AG09309 (cell line): ENCODE measurements around the gene ATG13.

Experiments used
- DNase-seq: peaks from one replicate; pipeline ENCODE4 v3.0.0-alpha.2; 2010; ENCODE audit warnings: low read depth
- H3K4me3 ChIP-seq: 2 replicates; pipeline ENCODE4 v1.5.1; 2011; ENCODE audit warnings: mild to moderate bottlenecking, low read depth, low read length, moderate library complexity; ENCODE audit not compliant: control insufficient read depth
- TF ChIP-seq, protein P1 (sequence below): IDR thresholded peaks from 2 replicates; pipeline ENCODE4 v1.5.1; 2011; ENCODE audit warnings: mild to moderate bottlenecking, low read depth, low read length, inconsistent platforms; ENCODE audit not compliant: insufficient read depth, control insufficient read depth; ENCODE audit errors: missing control alignments

Gene ATG13

DNA sequence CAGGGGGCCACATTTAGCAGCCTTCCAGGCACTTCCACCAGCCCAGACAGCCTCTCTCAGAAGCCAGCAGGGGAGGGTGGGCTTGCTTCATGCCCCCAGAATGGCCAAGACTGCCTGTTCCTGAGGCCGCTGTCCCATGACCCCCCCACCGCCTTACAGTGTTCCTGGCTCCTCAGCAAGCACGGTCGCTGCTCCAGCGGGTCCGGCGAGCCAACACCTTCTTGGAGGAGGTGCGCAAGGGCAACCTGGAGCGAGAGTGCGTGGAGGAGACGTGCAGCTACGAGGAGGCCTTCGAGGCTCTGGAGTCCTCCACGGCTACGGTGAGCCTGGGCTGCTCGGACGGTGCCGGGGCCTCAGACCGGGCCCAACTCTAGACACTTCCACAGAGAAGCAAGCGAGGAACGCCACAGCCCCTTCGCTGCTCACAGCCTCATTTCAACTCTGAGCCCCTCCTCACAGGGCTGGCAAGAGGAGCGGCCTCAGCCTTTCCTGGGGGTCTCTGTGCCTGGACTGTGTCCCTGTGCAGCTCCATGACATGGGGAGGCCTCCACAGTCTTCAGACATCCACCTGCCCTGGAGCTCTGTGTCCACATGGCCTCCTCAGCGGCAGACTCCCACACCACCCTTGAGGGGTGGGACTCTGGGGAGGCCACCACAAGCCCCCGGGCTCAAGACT is 102.3 kb downstream of the ATG13 start:
- no peak for DNase-seq
- TF ChIP-seq, protein P1, sequence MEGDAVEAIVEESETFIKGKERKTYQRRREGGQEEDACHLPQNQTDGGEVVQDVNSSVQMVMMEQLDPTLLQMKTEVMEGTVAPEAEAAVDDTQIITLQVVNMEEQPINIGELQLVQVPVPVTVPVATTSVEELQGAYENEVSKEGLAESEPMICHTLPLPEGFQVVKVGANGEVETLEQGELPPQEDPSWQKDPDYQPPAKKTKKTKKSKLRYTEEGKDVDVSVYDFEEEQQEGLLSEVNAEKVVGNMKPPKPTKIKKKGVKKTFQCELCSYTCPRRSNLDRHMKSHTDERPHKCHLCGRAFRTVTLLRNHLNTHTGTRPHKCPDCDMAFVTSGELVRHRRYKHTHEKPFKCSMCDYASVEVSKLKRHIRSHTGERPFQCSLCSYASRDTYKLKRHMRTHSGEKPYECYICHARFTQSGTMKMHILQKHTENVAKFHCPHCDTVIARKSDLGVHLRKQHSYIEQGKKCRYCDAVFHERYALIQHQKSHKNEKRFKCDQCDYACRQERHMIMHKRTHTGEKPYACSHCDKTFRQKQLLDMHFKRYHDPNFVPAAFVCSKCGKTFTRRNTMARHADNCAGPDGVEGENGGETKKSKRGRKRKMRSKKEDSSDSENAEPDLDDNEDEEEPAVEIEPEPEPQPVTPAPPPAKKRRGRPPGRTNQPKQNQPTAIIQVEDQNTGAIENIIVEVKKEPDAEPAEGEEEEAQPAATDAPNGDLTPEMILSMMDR, result no peak
- H3K4me3 ChIP-seq, result no peak overlapping the region

DNA sequence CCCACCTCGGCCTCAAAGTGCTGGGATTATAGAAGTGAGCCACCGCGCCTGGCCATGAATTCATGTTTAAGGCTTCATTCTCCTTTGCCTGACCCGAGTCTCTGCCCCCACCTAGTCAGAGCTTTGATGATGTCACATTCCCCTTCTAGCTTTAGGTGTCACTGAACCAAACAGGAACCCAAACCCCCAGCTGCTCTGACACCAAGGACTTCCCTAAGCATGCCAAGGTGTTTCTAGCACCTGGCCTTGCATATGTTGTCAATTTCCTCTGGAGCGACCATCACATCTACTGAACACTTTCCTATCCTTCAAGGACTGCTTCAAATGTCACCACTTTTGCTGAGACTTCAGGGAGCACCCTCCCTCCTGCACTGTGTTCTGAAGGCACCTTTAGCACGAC is 103.9 kb downstream of the ATG13 start:
- DNase-seq, result no peak
- H3K4me3 ChIP-seq, result no peak overlapping the region
- TF ChIP-seq, protein P1, result no peak

DNA sequence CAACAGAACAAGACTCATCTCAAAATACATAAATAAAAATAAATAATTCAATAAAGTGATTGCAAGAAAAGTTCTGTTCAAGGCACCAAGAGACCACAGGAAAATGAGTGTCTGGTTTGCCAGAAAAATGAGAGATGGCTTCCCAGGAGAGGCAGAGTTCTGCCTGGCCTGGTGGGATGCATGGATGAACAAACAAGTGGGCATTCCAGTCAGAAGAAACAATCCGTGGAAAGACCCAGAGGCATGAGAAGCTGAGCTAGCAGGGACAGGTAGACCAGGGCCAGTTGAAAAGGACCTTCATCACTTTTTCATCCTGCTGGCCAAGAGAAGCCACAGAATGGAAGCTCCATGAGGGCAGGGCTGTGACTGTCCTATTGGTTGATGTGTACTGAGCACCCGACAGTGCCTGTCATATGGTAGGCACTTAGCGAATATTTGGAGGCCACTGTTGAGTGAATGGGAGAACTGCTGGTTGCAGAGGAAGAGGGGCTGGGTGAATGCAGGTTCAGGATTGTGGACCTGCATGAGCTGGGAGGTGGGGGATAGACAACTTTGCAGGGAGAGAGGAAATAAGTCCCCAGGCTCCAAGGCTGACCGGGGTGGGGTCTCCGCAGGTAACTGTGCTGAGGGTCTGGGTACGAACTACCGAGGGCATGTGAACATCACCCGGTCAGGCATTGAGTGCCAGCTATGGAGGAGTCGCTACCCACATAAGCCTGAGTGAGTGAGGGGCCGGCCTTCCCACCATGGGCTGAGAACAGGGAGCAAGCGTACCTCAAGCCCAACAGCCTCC is 105.4 kb downstream of the ATG13 start:
- no peak for DNase-seq
- no peak overlapping the region for H3K4me3 ChIP-seq
- TF ChIP-seq, protein P1, result no peak

DNA sequence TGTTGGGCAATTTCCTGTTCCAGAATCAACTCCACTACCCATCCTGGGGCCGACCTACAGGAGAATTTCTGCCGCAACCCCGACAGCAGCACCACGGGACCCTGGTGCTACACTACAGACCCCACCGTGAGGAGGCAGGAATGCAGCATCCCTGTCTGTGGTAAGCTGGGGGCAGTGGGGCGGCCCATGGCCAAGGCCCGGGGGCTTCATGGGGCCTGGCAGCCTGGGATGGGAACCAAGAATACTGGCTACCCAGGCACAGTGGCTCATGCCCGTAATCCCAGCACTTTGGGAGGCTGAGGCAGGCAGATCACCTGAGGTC is 106.0 kb downstream of the ATG13 start:
- TF ChIP-seq, protein P1, result no peak
- no peak overlapping the region for H3K4me3 ChIP-seq
- no peak for DNase-seq

DNA sequence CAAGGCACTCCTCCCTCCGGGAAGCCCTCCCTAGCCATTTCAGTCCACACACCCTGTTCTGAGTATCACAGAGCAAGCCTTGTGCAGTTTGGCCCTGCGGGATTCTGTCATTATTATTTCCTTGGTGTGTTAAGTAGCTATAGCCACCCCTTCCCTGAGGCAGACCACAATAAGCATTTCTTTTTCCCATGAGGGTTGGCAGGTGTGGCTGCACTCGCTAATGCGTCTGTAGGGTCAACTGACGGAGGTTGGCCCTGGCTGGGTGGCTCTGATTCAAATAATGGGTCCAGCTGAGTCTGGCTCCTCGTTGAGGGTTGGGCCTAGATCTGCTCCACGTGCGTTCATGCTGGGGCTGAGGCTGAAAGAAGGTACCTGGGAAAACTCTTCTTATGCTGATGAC is 106.7 kb downstream of the ATG13 start:
- TF ChIP-seq, protein P1, result no peak
- no peak for DNase-seq
- no peak overlapping the region for H3K4me3 ChIP-seq
